ENCODE results near the gene STOX1. TPM values are rescaled to one million over a fixed set of nuclear protein-coding genes. Genes with fewer than 3 reads are reported as not detected.

Gene STOX1
- total and polyA plus RNA-seq, 2 of the 8 experiments (the other 6 are each of a cell fraction or from before 2014, with no cell fraction given) = 0.92 to 2.6 TPM

GRCh38 chr10:68816796-68817412, 10.4 kb upstream of the STOX1 start (continued):
- TF ChIP-seq, protein P1, sequence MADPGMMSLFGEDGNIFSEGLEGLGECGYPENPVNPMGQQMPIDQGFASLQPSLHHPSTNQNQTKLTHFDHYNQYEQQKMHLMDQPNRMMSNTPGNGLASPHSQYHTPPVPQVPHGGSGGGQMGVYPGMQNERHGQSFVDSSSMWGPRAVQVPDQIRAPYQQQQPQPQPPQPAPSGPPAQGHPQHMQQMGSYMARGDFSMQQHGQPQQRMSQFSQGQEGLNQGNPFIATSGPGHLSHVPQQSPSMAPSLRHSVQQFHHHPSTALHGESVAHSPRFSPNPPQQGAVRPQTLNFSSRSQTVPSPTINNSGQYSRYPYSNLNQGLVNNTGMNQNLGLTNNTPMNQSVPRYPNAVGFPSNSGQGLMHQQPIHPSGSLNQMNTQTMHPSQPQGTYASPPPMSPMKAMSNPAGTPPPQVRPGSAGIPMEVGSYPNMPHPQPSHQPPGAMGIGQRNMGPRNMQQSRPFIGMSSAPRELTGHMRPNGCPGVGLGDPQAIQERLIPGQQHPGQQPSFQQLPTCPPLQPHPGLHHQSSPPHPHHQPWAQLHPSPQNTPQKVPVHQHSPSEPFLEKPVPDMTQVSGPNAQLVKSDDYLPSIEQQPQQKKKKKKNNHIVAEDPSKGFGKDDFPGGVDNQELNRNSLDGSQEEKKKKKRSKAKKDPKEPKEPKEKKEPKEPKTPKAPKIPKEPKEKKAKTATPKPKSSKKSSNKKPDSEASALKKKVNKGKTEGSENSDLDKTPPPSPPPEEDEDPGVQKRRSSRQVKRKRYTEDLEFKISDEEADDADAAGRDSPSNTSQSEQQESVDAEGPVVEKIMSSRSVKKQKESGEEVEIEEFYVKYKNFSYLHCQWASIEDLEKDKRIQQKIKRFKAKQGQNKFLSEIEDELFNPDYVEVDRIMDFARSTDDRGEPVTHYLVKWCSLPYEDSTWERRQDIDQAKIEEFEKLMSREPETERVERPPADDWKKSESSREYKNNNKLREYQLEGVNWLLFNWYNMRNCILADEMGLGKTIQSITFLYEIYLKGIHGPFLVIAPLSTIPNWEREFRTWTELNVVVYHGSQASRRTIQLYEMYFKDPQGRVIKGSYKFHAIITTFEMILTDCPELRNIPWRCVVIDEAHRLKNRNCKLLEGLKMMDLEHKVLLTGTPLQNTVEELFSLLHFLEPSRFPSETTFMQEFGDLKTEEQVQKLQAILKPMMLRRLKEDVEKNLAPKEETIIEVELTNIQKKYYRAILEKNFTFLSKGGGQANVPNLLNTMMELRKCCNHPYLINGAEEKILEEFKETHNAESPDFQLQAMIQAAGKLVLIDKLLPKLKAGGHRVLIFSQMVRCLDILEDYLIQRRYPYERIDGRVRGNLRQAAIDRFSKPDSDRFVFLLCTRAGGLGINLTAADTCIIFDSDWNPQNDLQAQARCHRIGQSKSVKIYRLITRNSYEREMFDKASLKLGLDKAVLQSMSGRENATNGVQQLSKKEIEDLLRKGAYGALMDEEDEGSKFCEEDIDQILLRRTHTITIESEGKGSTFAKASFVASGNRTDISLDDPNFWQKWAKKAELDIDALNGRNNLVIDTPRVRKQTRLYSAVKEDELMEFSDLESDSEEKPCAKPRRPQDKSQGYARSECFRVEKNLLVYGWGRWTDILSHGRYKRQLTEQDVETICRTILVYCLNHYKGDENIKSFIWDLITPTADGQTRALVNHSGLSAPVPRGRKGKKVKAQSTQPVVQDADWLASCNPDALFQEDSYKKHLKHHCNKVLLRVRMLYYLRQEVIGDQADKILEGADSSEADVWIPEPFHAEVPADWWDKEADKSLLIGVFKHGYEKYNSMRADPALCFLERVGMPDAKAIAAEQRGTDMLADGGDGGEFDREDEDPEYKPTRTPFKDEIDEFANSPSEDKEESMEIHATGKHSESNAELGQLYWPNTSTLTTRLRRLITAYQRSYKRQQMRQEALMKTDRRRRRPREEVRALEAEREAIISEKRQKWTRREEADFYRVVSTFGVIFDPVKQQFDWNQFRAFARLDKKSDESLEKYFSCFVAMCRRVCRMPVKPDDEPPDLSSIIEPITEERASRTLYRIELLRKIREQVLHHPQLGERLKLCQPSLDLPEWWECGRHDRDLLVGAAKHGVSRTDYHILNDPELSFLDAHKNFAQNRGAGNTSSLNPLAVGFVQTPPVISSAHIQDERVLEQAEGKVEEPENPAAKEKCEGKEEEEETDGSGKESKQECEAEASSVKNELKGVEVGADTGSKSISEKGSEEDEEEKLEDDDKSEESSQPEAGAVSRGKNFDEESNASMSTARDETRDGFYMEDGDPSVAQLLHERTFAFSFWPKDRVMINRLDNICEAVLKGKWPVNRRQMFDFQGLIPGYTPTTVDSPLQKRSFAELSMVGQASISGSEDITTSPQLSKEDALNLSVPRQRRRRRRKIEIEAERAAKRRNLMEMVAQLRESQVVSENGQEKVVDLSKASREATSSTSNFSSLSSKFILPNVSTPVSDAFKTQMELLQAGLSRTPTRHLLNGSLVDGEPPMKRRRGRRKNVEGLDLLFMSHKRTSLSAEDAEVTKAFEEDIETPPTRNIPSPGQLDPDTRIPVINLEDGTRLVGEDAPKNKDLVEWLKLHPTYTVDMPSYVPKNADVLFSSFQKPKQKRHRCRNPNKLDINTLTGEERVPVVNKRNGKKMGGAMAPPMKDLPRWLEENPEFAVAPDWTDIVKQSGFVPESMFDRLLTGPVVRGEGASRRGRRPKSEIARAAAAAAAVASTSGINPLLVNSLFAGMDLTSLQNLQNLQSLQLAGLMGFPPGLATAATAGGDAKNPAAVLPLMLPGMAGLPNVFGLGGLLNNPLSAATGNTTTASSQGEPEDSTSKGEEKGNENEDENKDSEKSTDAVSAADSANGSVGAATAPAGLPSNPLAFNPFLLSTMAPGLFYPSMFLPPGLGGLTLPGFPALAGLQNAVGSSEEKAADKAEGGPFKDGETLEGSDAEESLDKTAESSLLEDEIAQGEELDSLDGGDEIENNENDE (IDR thresholded peaks at IDR 0.05; ENCODE audit: insufficient replicate concordance, low read length) = no peak
- no peak for TF ChIP-seq SUZ12 (IDR thresholded peaks at IDR 0.05; ENCODE audit: low read length)
- no peak for TF ChIP-seq GTF2F1 (IDR thresholded peaks at IDR 0.05; ENCODE audit: borderline replicate concordance, low read depth, low read length)
- TF ChIP-seq CHD2 (IDR thresholded peaks at IDR 0.05; ENCODE audit: low read length) = no peak
- no peak for TF ChIP-seq TAF1 (IDR thresholded peaks at IDR 0.05; ENCODE audit: low read depth, low read length)
- no peak for TF ChIP-seq EP300 (IDR thresholded peaks at IDR 0.05; ENCODE audit: borderline replicate concordance in 1 of 2, low read depth in 2 of 2, low read length in 2 of 2)
- TF ChIP-seq POU5F1 (IDR thresholded peaks at IDR 0.05; ENCODE audit: low read depth, low read length) = no peak
- TF ChIP-seq TEAD4 (IDR thresholded peaks at IDR 0.05; ENCODE audit: low read depth, low read length) = no peak
- no peak for TF ChIP-seq YY1 (IDR thresholded peaks at IDR 0.05; ENCODE audit: low read depth, low read length)

Measured in H1 (cell line).